HepG2 (cell line): Measurements from ENCODE around the gene RAB23. TPM values are rescaled to one million over a fixed set of nuclear protein-coding genes. Genes with fewer than 3 reads are reported as not detected.

Experiments used
- ADNP ChIP-seq: sonication (generic); formaldehyde crosslinking; IDR thresholded peaks from 2 replicates; pipeline ENCODE4 v1.4.0; 2020; ENCODE audit warnings: missing genetic modification reagents
- CBFB ChIP-seq: sonication (generic); formaldehyde crosslinking; IDR thresholded peaks from 2 replicates; pipeline ENCODE4 v1.4.0; 2020; ENCODE audit warnings: missing genetic modification reagents
- CHD4 ChIP-seq: fragments of 200-600 bp; sonication (generic); IDR thresholded peaks from 2 replicates; pipeline ENCODE4 v1.7.0; 2017; ENCODE audit warnings: mild to moderate bottlenecking, low read length, borderline replicate concordance
- CREM ChIP-seq, 2 experiments: sonication (generic) in 1 of 2; formaldehyde crosslinking in 1 of 2; IDR thresholded peaks; 2 replicates each; pipeline versions ENCODE4 v1.4.0 to v1.6.1; 2016 to 2020; ENCODE audit warnings: antibody characterized with exemption in 1 of 2, mild to moderate bottlenecking in 1 of 2, missing genetic modification reagents in 1 of 2
- HDAC2 ChIP-seq: sonication (generic); formaldehyde crosslinking; IDR thresholded peaks from 2 replicates; pipeline ENCODE4 v1.4.0; 2020; ENCODE audit warnings: missing genetic modification reagents
- ISL2 ChIP-seq: sonication (generic); formaldehyde crosslinking; IDR thresholded peaks from 2 replicates; pipeline ENCODE4 v1.5.0; 2020; ENCODE audit warnings: missing genetic modification reagents
- MLLT10 ChIP-seq: sonication (generic); formaldehyde crosslinking; IDR thresholded peaks from 2 replicates; pipeline ENCODE4 v1.4.0; 2020; ENCODE audit warnings: missing genetic modification reagents
- NFIC ChIP-seq: IDR thresholded peaks from 2 replicates; pipeline ENCODE4 v1.6.1; 2012; ENCODE audit warnings: mild to moderate bottlenecking, low read length, inconsistent platforms
- PAXIP1 ChIP-seq: sonication (generic); formaldehyde crosslinking; conservative IDR thresholded peaks from 2 replicates; pipeline ENCODE4 v1.4.0; 2020; ENCODE audit warnings: mild to moderate bottlenecking, missing genetic modification reagents, moderate library complexity
- SALL2 ChIP-seq: sonication (generic); formaldehyde crosslinking; IDR thresholded peaks from 2 replicates; pipeline ENCODE4 v1.8.1; 2023; ENCODE audit warnings: mild to moderate bottlenecking, missing genetic modification reagents, inconsistent platforms
- SAP130 ChIP-seq: IDR thresholded peaks from 2 replicates; pipeline ENCODE4 v1.6.1; 2016; ENCODE audit warnings: low read depth
- THRA ChIP-seq: sonication (generic); formaldehyde crosslinking; IDR thresholded peaks from 2 replicates; pipeline ENCODE4 v1.4.0; 2020; ENCODE audit warnings: missing genetic modification reagents, borderline replicate concordance
- ZNF350 ChIP-seq: sonication (generic); formaldehyde crosslinking; IDR thresholded peaks from 2 replicates; pipeline ENCODE4 v1.4.0; 2020; ENCODE audit warnings: mild to moderate bottlenecking, low read depth, missing genetic modification reagents, borderline replicate concordance
- ZNF619 ChIP-seq: sonication (generic); formaldehyde crosslinking; IDR thresholded peaks from 2 replicates; pipeline ENCODE4 v1.4.0; 2020; ENCODE audit warnings: mild to moderate bottlenecking, missing genetic modification reagents
- ZNF768 ChIP-seq: sonication (generic); formaldehyde crosslinking; IDR thresholded peaks from 2 replicates; pipeline ENCODE4 v1.4.0; 2020; ENCODE audit warnings: missing genetic modification reagents
- ZSCAN31 ChIP-seq: sonication (generic); formaldehyde crosslinking; IDR thresholded peaks from 2 replicates; pipeline ENCODE4 v1.5.0; 2020; ENCODE audit warnings: low read depth, mild to moderate bottlenecking, missing genetic modification reagents
- polyA plus RNA-seq, 8 experiments: library from polyadenylated mRNA; depleted of rRNA in 3 of 8; stranded (reverse) in 7 of 8; unstranded in 1 of 8; fragments of >200 nt; fragmentation: Illumina TruSeq in 4 of 8; extraction: Trizol in 4 of 8; gene quantifications; 2 replicates each; pipeline versions ENCODE4 v1.2.1 to v1.2.3, GENCODE V29; 2011 to 2016; ENCODE audit warnings: low read depth in 4 of 8, missing spikeins in 1 of 8, mixed read lengths in 1 of 8; ENCODE audit not compliant: insufficient read depth in 1 of 8
- total RNA-seq, 5 experiments: library from RNA; depleted of rRNA; stranded (reverse); fragments of >200 nt; fragmentation: Illumina TruSeq; extraction: Trizol; gene quantifications; 2 replicates each; pipeline ENCODE4 v1.2.3, GENCODE V29; 2016; ENCODE audit warnings: low read depth in 1 of 5

RAB23 gene
- total and polyA plus RNA-seq, 2 of the 13 experiments (the other 11 are each of a cell fraction or from before 2014, with no cell fraction given) = 5.5 to 16.4 TPM

- peak; percentile 52 for TF ChIP-seq PAXIP1 (CRISPR knock-in tag)
- TF ChIP-seq CREM (IDR thresholded peaks at IDR 0.05) = peak; percentile 51; the same call in 1 of the 2 replicates
- no peak for TF ChIP-seq CREM (CRISPR knock-in tag; IDR thresholded peaks at IDR 0.05)
- TF ChIP-seq ISL2 = peak; percentile 74; the same call in 1 of the 2 replicates
- TF ChIP-seq THRA (CRISPR knock-in tag) = peak; percentile 31; the same call in 1 of the 2 replicates
- no peak for TF ChIP-seq ZSCAN31 (CRISPR knock-in tag)
- TF ChIP-seq SAP130 = 0 out of 2 replicates have a peak, but pooled peaks have one; percentile 20
- TF ChIP-seq CHD4 = no peak
- TF ChIP-seq ADNP (CRISPR knock-in tag) = no peak
- no peak for TF ChIP-seq SALL2 (CRISPR knock-in tag)
- TF ChIP-seq CBFB (CRISPR knock-in tag) = 0 out of 2 replicates have a peak, but pooled peaks have one; percentile 38
- no peak for TF ChIP-seq ZNF350 (CRISPR knock-in tag)
- TF ChIP-seq HDAC2 (CRISPR knock-in tag) = peak; percentile 19; the same call in 1 of the 2 replicates
- TF ChIP-seq ZNF768 (CRISPR knock-in tag) = no peak
- TF ChIP-seq NFIC = 0 out of 2 replicates have a peak, but pooled peaks have one; percentile 31
- no peak for TF ChIP-seq ZNF619 (CRISPR knock-in tag)
- no peak for TF ChIP-seq MLLT10 (CRISPR knock-in tag)
These were observed 80.5 kb downstream of the RAB23 start (continued) for GRCh38 chr6:57141451-57142177.
